ENCODE data around the gene TGFBR1.
"Not testable (repeated sequence)": the region's sequence is repeated elsewhere in the genome, so short reads cannot be mapped to it uniquely, and the experiment has no call there.

The TGFBR1 gene

GRCh38 chr9:99076483-99077171 is 28.3 kb upstream of the TGFBR1 start:
- DNase-seq, result peak; percentile 39

GRCh38 chr9:99078717-99079116 is 26.2 kb upstream of the TGFBR1 start:
- no peak for DNase-seq

DNA sequence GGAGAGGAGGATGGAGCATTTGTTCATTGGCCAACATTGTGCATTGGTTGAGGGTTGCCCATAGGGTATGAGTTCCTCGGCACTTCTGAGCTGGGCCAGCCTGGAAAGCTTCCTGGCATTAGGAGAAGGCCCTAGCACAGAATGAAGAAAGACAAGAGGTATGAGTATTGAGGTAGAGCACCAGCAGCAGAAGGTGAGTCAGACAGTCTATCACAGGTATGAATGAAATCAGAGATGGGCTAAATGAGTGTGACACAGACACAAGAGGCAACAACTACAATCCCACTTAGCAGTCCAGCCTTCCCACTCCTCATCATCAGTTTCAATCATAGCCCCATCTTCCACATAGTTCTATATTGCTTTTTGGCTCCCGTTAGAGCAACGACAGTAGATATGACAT is 25.4 kb upstream of the TGFBR1 start:
- DNase-seq, result no peak

- no peak for DNase-seq
Measured at GRCh38 chr9:99083051-99083450, 21.9 kb upstream of the TGFBR1 start.

- DNase-seq, result no peak
Measured at GRCh38 chr9:99085949-99086948, 18.7 kb upstream of the TGFBR1 start.

GRCh38 chr9:99087462-99087861 is 17.5 kb upstream of the TGFBR1 start:
- DNase-seq, result no peak

- DNase-seq, result no peak
Measured at GRCh38 chr9:99090336-99091130, 14.4 kb upstream of the TGFBR1 start.

GRCh38 chr9:99092643-99093491 is 12.0 kb upstream of the TGFBR1 start:
- DNase-seq, result peak; percentile 78

DNA sequence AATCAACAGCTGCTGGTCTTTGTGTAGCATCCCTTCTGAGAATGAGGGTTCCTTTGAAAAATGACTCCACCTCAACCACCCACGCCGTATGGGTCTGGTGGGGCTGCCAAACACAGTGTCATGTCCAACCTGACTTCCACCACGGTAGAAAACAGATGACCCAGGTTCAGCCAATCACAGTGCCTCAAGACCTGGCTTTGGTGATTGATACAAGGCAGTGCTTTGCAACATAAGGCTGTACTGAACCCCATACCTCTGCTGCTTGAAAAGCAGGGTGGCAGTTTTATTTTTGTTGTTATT is 11.5 kb upstream of the TGFBR1 start:
- DNase-seq, result peak; percentile 28

DNA sequence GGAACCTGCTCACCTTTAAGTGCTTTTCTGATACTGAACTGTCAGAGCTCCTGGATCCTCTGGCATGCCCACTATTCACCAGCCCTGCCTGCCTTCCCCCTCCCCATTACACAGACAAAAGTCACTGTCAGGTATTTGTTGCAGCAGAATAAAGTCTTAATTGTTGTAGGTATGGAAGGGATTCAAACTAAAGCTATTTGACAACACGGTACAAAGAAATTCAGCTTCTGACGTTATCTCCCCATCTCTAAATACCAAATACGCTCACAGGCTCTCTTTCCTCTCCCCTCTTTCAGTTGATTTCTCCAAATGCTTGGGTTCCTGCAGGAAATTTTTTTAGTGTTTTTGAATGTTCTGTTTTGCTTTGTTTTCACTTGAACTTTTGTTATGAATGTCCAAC is 9.3 kb upstream of the TGFBR1 start:
- no peak for DNase-seq

- no peak for DNase-seq
Measured at GRCh38 chr9:99096409-99096808, 8.5 kb upstream of the TGFBR1 start.

DNA sequence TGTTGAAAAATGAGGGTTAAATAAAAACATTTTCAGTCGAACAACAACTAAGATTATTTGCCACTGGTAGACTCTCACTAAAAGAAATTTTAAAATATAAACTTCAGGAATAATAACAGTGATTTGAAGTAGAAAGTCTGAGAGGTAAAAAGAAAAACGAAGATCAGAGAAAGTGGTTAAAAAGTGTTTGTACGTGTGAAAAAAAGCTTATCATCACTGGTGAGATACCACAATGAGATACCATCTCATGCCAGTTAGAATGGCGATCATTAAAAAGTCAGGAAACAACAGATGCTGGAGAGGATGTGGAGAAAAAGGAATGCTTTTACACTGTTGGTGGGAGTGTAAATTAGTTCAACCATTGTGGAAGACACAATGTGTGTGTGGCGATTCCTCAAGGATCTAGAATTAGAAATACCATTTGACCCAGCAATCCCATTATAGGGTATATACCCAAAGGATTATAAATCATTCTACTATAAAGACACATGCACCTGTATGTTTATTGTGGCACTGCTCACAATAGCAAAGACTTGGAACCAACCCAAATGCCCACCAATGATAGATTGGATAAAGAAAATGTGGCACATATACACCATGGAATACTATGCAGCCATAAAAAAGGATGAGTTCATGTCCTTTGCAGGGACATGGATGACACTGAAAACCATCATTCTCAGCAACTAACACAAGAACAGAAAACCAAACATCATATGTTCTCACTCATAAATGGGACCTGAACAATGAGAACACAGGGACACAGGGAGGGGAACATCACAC is 4.9 kb upstream of the TGFBR1 start:
- DNase-seq, result not testable (repeated sequence)

DNA sequence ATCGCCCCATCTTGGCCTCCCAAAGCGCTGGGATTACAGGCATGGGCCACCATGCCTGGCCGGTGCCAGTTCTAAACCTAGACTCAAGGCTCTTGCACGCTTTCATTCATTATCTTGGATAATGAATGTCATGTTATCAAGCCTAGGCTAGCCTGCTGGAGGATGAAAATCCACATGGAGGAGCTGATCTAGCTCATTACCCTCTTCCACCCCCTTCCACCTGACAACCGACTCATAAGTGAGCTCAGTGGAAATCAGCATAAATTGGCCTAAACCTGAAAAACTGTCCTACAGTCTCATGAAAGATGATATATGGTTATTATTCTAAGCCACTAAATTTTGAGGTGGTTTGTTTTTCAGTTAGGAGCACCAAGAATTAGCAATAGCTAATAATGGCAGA is 3.6 kb upstream of the TGFBR1 start:
- DNase-seq, result no peak

GRCh38 chr9:99101812-99102211 is 3.1 kb upstream of the TGFBR1 start:
- DNase-seq, result no peak

DNA sequence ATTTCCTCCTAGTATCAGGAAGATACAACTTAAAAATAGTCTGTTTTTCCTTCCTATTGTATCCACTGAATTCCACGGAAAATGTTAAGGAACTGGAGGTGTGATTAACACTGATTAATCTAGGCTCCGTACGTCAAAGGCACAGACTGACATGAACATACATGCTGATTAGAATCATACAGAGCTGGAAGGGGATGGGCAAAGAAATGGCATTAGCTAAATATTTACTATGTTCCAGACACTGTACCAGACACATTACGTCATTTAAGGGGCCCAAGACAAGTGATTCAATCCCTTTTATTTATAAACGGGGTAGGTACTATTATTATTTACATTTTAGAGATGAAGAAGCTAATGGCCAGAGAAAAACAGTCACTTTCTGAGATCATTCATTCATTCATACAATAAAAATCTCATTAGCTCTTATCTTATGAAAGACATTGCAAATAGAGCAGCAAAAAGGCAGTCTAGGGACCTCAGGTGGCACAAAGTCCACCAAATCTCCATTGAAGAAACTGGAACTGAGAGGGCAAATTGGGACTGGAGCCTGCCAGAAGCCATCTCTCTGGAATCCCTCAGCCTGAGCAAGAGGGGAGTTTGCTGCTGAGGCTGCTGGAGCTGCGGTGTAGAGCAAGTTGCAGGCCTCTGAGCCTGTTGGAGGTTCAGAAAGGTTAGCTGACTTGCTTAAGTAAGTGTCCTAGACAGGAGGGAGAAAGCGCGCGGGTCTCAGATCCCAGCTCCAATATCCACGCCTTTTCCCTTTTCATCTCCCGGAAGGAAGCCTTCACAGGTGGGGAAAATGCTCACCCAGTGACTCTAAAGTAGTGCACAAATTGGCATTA is 1.6 kb upstream of the TGFBR1 start:
- DNase-seq, result no peak

- no peak for DNase-seq
Measured at GRCh38 chr9:99103901-99104458, 933 bp upstream of the TGFBR1 start.

DNA sequence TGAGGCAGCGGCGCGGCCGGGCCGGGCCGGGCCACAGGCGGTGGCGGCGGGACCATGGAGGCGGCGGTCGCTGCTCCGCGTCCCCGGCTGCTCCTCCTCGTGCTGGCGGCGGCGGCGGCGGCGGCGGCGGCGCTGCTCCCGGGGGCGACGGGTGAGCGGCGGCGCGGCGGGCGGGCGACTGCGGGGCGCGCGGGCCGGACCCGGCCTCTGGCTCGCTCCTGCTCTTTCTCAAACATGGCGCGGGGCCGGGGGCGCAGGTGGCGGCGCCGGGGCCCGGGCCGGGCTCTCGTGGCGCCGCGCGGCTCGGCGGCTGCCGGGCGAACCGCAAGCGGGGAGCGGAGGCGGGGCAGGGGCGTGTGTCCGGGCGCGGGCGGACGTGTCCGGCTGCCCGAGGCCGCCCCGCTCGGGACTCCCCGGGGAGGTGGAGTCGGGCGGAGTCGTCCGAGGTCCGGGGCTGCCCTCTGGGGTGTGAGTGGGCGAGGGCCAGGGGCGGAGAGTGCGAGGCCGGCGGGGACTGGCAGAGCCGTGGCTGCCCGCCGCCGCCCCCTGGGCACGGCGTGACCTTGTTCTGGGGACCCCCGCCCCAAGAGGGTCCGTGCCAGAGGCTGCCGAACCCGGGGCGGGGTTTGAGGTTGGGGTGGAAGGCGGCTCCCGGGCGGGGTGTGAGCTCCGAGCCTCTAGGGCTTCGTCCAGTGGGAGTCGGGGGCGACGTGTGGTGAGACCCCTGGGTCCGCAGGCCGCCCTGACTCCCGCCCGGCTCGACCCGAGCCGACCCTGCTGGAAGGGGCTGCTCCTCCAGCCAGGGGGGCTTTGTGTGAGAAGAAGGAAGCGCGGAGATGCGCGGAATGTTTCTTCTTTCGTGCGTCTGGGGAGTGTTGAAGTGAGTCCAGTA is 485 bp downstream of the TGFBR1 start:
- peak; percentile 43 for DNase-seq

DNA sequence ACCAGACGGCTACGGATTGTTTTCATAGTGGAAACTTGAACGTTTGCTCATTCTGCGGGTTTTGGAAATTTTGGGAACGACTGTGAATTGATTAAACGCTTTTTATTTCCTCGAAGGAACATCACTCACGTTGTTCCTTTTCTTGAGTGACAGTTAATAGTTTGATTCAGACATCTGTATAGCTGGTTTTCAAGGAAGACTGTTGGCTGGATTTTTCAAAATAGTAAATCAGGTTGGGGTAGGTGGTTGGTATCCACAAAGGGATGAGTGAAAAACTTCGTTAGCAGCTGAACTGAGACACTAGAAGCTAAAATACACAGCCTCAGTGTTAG is 1.1 kb downstream of the TGFBR1 start:
- DNase-seq, result no peak

DNA sequence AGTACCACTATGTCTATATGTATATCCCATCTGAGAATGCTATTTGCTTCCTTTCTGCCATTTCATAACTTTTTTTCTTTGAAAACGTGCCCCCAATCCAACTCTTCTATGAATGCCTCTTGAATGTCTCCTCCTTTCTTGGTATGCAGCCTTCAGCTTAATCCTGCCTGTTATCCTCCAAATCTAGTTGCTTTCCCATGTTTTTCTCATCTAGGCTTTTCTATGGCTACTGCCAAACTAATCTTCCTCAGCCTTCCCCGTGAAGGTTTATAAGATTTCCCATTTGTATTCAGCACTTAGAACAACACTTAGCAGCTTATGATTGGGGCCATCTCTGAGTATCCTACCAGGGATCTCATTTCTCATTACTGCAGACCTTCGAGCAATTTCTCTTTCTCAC is 2.5 kb downstream of the TGFBR1 start:
- no peak for DNase-seq

All from activated CD4-positive, alpha-beta T cell treated with anti-CD3 and anti-CD28 coated beads, Interleukin-2, Interleukin-6, amounts not matched to agents 100 ng/mL and 50 ng/mL, durations not matched to agents 16 hours and 8 hours (primary cell).